H9 (cell line): ENCODE results near the gene PITPNM3. TPM values are rescaled to one million over a fixed set of nuclear protein-coding genes. Genes with fewer than 3 reads are reported as not detected.

Experiments
- DNase-seq: peaks from one replicate; pipeline ENCODE4 v3.0.0-alpha.2; 2017
- H2AFZ ChIP-seq: one replicate; pipeline ENCODE4 v1.6.1; 2013; ENCODE audit warnings: mild to moderate bottlenecking, low read length, control low read depth, moderate library complexity
- H2AK5ac ChIP-seq: 2 replicates; pipeline ENCODE4 v1.6.1; 2013; ENCODE audit warnings: low read length, control low read depth, mixed read lengths; ENCODE audit not compliant: insufficient read length
- H2BK120ac ChIP-seq: one replicate; pipeline ENCODE4 v1.6.1; 2013; ENCODE audit warnings: low read depth, mild to moderate bottlenecking, low read length, control low read depth, inconsistent platforms; ENCODE audit not compliant: poor library complexity, severe bottlenecking
- H2BK12ac ChIP-seq: 2 replicates; pipeline ENCODE4 v1.6.1; 2013; ENCODE audit warnings: low read length, control low read depth, mixed read lengths, low read depth; ENCODE audit not compliant: insufficient read length
- H2BK15ac ChIP-seq: 2 replicates; pipeline ENCODE4 v1.6.1; 2013; ENCODE audit warnings: low read depth, low read length, control low read depth
- H2BK20ac ChIP-seq: one replicate; pipeline ENCODE4 v1.6.1; 2013; ENCODE audit warnings: low read depth, mild to moderate bottlenecking, low read length, control low read depth, inconsistent platforms; ENCODE audit not compliant: poor library complexity, severe bottlenecking
- H2BK5ac ChIP-seq: 2 replicates; pipeline ENCODE4 v1.6.1; 2013; ENCODE audit warnings: low read length, control low read depth, mixed read lengths; ENCODE audit not compliant: insufficient read length
- H3K14ac ChIP-seq: 2 replicates; pipeline ENCODE4 v1.6.1; 2013; ENCODE audit warnings: low read length, control low read depth; ENCODE audit not compliant: insufficient read depth
- H3K18ac ChIP-seq: 2 replicates; pipeline ENCODE4 v1.6.1; 2013; ENCODE audit warnings: low read depth, mild to moderate bottlenecking, mixed read lengths, low read length, control low read depth; ENCODE audit not compliant: insufficient read length
- H3K23ac ChIP-seq: 2 replicates; pipeline ENCODE4 v1.6.1; 2013; ENCODE audit warnings: low read length, control low read depth, mixed read lengths, low read depth; ENCODE audit not compliant: insufficient read length
- H3K23me2 ChIP-seq: 2 replicates; pipeline ENCODE4 v1.6.1; 2013; ENCODE audit warnings: low read depth, mild to moderate bottlenecking, mixed read lengths, low read length, control low read depth; ENCODE audit not compliant: insufficient read length, poor library complexity, severe bottlenecking
- H3K27ac ChIP-seq: 2 replicates; pipeline ENCODE4 v1.5.1; 2013; ENCODE audit warnings: low read length, control low read depth, mixed read lengths, low read depth; ENCODE audit not compliant: insufficient read length
- H3K27me3 ChIP-seq: 2 replicates; pipeline ENCODE4 v1.6.1; 2013; ENCODE audit warnings: low read length, control low read depth, inconsistent platforms; ENCODE audit not compliant: insufficient read depth
- H3K4ac ChIP-seq: 2 replicates; pipeline ENCODE4 v1.6.1; 2013; ENCODE audit warnings: low read depth, mild to moderate bottlenecking, control low read depth, inconsistent platforms, low read length, moderate library complexity
- H3K4me1 ChIP-seq: 2 replicates; pipeline ENCODE4 v1.6.1; 2013; ENCODE audit warnings: low read length, control low read depth, inconsistent platforms; ENCODE audit not compliant: insufficient read depth
- H3K4me2 ChIP-seq: 2 replicates; pipeline ENCODE4 v1.6.1; 2013; ENCODE audit warnings: low read length, control low read depth, mixed read lengths; ENCODE audit not compliant: insufficient read length, insufficient read depth
- H3K56ac ChIP-seq: 2 replicates; pipeline ENCODE4 v1.6.1; 2013; ENCODE audit warnings: low read depth, mild to moderate bottlenecking, mixed read lengths, low read length, control low read depth; ENCODE audit not compliant: insufficient read length
- H3K79me1 ChIP-seq: 2 replicates; pipeline ENCODE4 v1.6.1; 2013; ENCODE audit warnings: low read depth, mild to moderate bottlenecking, moderate library complexity, low read length, control low read depth, inconsistent platforms; ENCODE audit not compliant: insufficient read depth, poor library complexity, severe bottlenecking
- H3K79me2 ChIP-seq: 2 replicates; pipeline ENCODE4 v1.6.1; 2013; ENCODE audit warnings: low read length, control low read depth, inconsistent platforms; ENCODE audit not compliant: insufficient read depth
- H3K9ac ChIP-seq: 2 replicates; pipeline ENCODE4 v1.6.1; 2013; ENCODE audit warnings: low read length, control low read depth, mixed read lengths; ENCODE audit not compliant: insufficient read length; ENCODE audit errors: extremely low read depth
- H3K9me3 ChIP-seq: one replicate; pipeline ENCODE4 v1.6.1; 2013; ENCODE audit warnings: low read depth, low read length, inconsistent platforms; ENCODE audit not compliant: control insufficient read depth
- H3T11ph ChIP-seq: one replicate; pipeline ENCODE4 v1.6.1; 2013; ENCODE audit warnings: mild to moderate bottlenecking, low read length, control low read depth, inconsistent platforms
- H4K20me1 ChIP-seq: one replicate; pipeline ENCODE4 v1.6.1; 2013; ENCODE audit not compliant: control insufficient read depth, insufficient read length, insufficient read depth
- H4K5ac ChIP-seq: 2 replicates; pipeline ENCODE4 v1.6.1; 2013; ENCODE audit warnings: low read depth, mild to moderate bottlenecking, mixed read lengths, low read length, control low read depth; ENCODE audit not compliant: insufficient read length
- H4K8ac ChIP-seq: replicated peaks from 2 replicates; pipeline ENCODE4 v1.6.1; 2013; ENCODE audit warnings: low read length, control low read depth, mixed read lengths, low read depth; ENCODE audit not compliant: insufficient read length
- H4K91ac ChIP-seq: 2 replicates; pipeline ENCODE4 v1.6.1; 2013; ENCODE audit warnings: low read depth, mild to moderate bottlenecking, moderate library complexity, mixed read lengths, low read length, control low read depth; ENCODE audit not compliant: insufficient read length
- H3K27ac Mint-ChIP-seq, 3 experiments: 2 replicates in 2 of 3; 3 replicates in 1 of 3; pipeline ENCODE4 v1.8.0; 2020 to 2021; ENCODE audit warnings: mixed read lengths in 3 of 3, mild to moderate bottlenecking in 1 of 3, moderate library complexity in 1 of 3
- H3K27me3 Mint-ChIP-seq: 2 replicates; pipeline ENCODE4 v1.8.0; 2021; ENCODE audit warnings: low read depth, mild to moderate bottlenecking, moderate library complexity, mixed read lengths
- H3K36me3 Mint-ChIP-seq, 3 experiments: 2 replicates in 2 of 3; 3 replicates in 1 of 3; pipeline ENCODE4 v1.8.0; 2020 to 2021; ENCODE audit warnings: low read depth in 3 of 3, mixed read lengths in 3 of 3; ENCODE audit not compliant: insufficient read depth in 1 of 3
- H3K4me1 Mint-ChIP-seq, 2 experiments: 2 replicates each; pipeline ENCODE4 v1.8.0; 2020; ENCODE audit warnings: mixed read lengths in 2 of 2
- H3K4me3 Mint-ChIP-seq, 2 experiments: 2 replicates in 1 of 2; 3 replicates in 1 of 2; pipeline ENCODE4 v1.8.0; 2020 to 2021; ENCODE audit warnings: mild to moderate bottlenecking in 2 of 2, mixed read lengths in 2 of 2, moderate library complexity in 1 of 2
- H3K9me3 Mint-ChIP-seq, 2 experiments: 2 replicates in 1 of 2; 3 replicates in 1 of 2; pipeline ENCODE4 v1.8.0; 2020; ENCODE audit warnings: mild to moderate bottlenecking in 2 of 2, mixed read lengths in 2 of 2, moderate library complexity in 1 of 2
- WGBS: extraction: QIAGEN DNeasy Blood & Tissue Kit; methylation state at CpG from one replicate; pipeline ENCODE4 v1.1.7; 2013; ENCODE audit warnings: missing lambda C conversion rate, low lambda C conversion rate, mixed read lengths; ENCODE audit not compliant: insufficient read length; ENCODE audit errors: extremely low coverage; 5-methylcytosine and 5-hydroxymethylcytosine counted together
- total RNA-seq: library from RNA; stranded (reverse); gene quantifications from 2 replicates; pipeline ENCODE4 v1.2.1, GENCODE V29; 2021
- TF ChIP-seq, protein P1 (sequence below): fragments of 200-600 bp; sonication (generic); conservative IDR thresholded peaks from 3 replicates; pipeline ENCODE4 v1.8.0; 2021; ENCODE audit warnings: antibody characterized with exemption, mild to moderate bottlenecking

The PITPNM3 gene
- total RNA-seq, 1 experiment from 2014 or later = 3.4 TPM

DNA sequence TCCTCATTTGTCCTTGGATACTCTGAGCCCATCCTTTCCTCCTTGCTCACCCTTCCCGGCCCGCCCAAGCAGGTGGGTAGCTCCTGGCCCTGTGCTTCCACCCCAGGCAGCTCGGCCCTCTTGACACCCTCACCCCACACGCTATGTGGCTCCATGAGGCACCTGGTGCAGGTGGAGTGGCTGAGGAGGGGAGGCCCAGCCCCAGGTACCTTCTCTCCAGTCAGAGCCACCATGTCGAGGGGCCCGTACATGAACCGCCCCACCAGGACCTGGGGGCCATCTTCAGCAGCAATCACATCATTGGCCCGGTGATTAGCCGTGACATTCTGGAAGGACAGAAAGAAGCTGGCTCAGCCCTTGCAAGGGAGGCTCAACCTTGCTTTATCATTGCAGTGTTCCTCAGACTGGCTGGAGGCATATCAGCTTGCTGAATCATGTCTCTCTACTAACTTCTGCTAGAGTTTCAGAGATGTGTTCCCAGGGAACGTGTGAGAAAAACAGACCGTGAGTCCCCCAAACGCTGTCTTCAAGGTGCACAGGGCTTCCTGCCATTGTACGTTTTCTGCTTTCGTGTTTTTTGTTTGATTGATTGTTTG, 91.8 kb downstream of the PITPNM3 start:
- H3K27ac ChIP-seq = no peak overlapping the region
- no peak overlapping the region for H3K18ac ChIP-seq
- H3K9me3 ChIP-seq = no peaks in the 10 kb centered on the region
- H3K23ac ChIP-seq = no peak overlapping the region
- H2BK15ac ChIP-seq = no peak overlapping the region
- H4K8ac ChIP-seq = no peak overlapping the region
- no peaks in the 10 kb centered on the region; the same call in 1 of the 2 replicates for H3K27me3 ChIP-seq
- H3K9ac ChIP-seq = no peak overlapping the region
- H2AFZ ChIP-seq = no peak overlapping the region
- H2AK5ac ChIP-seq = no peak overlapping the region
- TF ChIP-seq, protein P1, sequence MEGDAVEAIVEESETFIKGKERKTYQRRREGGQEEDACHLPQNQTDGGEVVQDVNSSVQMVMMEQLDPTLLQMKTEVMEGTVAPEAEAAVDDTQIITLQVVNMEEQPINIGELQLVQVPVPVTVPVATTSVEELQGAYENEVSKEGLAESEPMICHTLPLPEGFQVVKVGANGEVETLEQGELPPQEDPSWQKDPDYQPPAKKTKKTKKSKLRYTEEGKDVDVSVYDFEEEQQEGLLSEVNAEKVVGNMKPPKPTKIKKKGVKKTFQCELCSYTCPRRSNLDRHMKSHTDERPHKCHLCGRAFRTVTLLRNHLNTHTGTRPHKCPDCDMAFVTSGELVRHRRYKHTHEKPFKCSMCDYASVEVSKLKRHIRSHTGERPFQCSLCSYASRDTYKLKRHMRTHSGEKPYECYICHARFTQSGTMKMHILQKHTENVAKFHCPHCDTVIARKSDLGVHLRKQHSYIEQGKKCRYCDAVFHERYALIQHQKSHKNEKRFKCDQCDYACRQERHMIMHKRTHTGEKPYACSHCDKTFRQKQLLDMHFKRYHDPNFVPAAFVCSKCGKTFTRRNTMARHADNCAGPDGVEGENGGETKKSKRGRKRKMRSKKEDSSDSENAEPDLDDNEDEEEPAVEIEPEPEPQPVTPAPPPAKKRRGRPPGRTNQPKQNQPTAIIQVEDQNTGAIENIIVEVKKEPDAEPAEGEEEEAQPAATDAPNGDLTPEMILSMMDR = no peak
- no peak overlapping the region for H3K4ac ChIP-seq
- H3K4me1 ChIP-seq = peaks cover 8% of the 10 kb centered on the region; the same call in 1 of the 2 replicates
- H4K5ac ChIP-seq = no peak overlapping the region
- H3K4me3 Mint-ChIP-seq = no peak overlapping the region
- H3K79me2 ChIP-seq = no peaks in the 10 kb centered on the region
- H3K4me1 Mint-ChIP-seq = peaks cover 26 to 43% of the 10 kb centered on the region in 2 experiments
- no peak overlapping the region; the same call in 1 of the 2 replicates for H3K14ac ChIP-seq
- H3K79me1 ChIP-seq = no peaks in the 10 kb centered on the region
- WGBS = no CpG with 5 or more reads among the region's 14 CpGs
- H4K20me1 ChIP-seq = no peaks in the 10 kb centered on the region
- H3K56ac ChIP-seq = no peak overlapping the region
- no peak overlapping the region for H3K27ac Mint-ChIP-seq
- no peak overlapping the region for H3T11ph ChIP-seq
- H3K9me3 Mint-ChIP-seq = peaks cover 0 to 3% of the 10 kb centered on the region in 2 experiments; a peak in 2 of 5 replicates
- H3K23me2 ChIP-seq = no peaks in the 10 kb centered on the region
- H4K91ac ChIP-seq = no peak overlapping the region
- H3K36me3 Mint-ChIP-seq = no peaks in the 10 kb centered on the region; a peak in 2 of 7 replicates
- H2BK12ac ChIP-seq = no peak overlapping the region
- H2BK20ac ChIP-seq = no peak overlapping the region
- H3K4me2 ChIP-seq = no peak overlapping the region
- no peak overlapping the region for H2BK5ac ChIP-seq
- H3K27me3 Mint-ChIP-seq = peaks cover 3% of the 10 kb centered on the region
- no peak for DNase-seq
- no peak overlapping the region for H2BK120ac ChIP-seq
